Body of pancreas (tissue), 4 donors: Measurements from ENCODE around the gene FOXE3.

Experiments used
- POLR2A ChIP-seq, 3 donors: fragments of 450-650 bp; IDR thresholded peaks; one replicate each; pipeline ENCODE4 v1.6.1; 2016; ENCODE audit warnings: antibody characterized with exemption in 3 of 3, mild to moderate bottlenecking in 2 of 3
- TF ChIP-seq, protein P1 (sequence below), 7 experiments: fragments of 450-650 bp in 4 of 7; fragments of 200-600 bp in 3 of 7; sonication (generic) in 3 of 7; IDR thresholded peaks; one replicate each; pipeline ENCODE4 v1.5.1; 2016 to 2019; ENCODE audit warnings: antibody characterized with exemption in 7 of 7

DNA sequence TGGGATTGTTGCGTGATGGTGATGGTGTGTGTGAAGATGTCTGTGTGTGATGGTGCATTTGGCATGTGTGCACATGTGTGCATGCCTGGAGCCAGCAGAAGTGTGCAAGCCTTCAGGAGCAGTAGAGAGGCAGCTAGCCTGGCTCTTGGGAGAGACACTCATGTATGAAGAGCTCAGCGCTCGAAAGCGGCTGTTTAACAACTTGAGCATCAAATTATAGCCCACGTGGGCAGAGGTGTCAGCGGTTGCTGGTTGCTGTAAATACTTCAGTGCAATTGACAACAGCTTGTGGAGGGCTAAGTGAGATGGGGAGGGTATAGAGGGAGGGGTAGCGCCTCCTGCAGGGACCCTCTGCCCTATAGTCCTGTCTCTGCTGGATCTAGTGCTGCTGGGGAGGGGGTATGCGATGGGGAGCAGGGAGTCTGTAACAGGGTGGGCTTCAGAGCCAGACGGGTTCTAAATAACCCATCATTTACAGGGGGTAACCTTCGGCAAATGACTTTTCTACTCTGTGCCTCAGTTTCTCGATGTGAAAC is 43.2 kb downstream of the FOXE3 start:
- TF ChIP-seq, protein P1, sequence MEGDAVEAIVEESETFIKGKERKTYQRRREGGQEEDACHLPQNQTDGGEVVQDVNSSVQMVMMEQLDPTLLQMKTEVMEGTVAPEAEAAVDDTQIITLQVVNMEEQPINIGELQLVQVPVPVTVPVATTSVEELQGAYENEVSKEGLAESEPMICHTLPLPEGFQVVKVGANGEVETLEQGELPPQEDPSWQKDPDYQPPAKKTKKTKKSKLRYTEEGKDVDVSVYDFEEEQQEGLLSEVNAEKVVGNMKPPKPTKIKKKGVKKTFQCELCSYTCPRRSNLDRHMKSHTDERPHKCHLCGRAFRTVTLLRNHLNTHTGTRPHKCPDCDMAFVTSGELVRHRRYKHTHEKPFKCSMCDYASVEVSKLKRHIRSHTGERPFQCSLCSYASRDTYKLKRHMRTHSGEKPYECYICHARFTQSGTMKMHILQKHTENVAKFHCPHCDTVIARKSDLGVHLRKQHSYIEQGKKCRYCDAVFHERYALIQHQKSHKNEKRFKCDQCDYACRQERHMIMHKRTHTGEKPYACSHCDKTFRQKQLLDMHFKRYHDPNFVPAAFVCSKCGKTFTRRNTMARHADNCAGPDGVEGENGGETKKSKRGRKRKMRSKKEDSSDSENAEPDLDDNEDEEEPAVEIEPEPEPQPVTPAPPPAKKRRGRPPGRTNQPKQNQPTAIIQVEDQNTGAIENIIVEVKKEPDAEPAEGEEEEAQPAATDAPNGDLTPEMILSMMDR (IDR thresholded peaks at IDR 0.05): no peak
- no peak for TF ChIP-seq POLR2A (IDR thresholded peaks at IDR 0.05)
